ENCODE data around the gene KRT75. TPM values are rescaled to one million over a fixed set of nuclear protein-coding genes. Genes with fewer than 3 reads are reported as not detected.
A peak's percentile ranks its signal among the peaks of the same experiment; 100 is the strongest.

Gene KRT75
- total RNA-seq, 1 experiment from 2014 or later, result not detected

GRCh38 chr12:52444647-52445595, 10.8 kb upstream of the KRT75 start:
- H3K4me1 ChIP-seq (ENCODE audit: low read length), result no peaks in the 10 kb centered on the region
- no peak overlapping the region for H3K4me3 ChIP-seq (ENCODE audit: low read length)
- H3K36me3 ChIP-seq (ENCODE audit: insufficient read depth, low read length), result no peaks in the 10 kb centered on the region
- no peaks in the 10 kb centered on the region for H3K27me3 ChIP-seq (ENCODE audit: low read length)
- no peak overlapping the region for H3K9ac ChIP-seq (ENCODE audit: low read length)
- no peaks in the 10 kb centered on the region for H3K9me2 ChIP-seq (replicated peaks; ENCODE audit: insufficient read depth, low read length)
- no peaks in the 10 kb centered on the region for H4K20me1 ChIP-seq (ENCODE audit: insufficient read depth, low read depth, low read length)
- no peak overlapping the region for H3K4me2 ChIP-seq (ENCODE audit: low read depth, low read length, poor library complexity, severe bottlenecking)
- H3K9me3 ChIP-seq (ENCODE audit: low read length), result no peaks in the 10 kb centered on the region
- DNase-seq, result no peak
- H3K79me2 ChIP-seq (ENCODE audit: low read length), result no peaks in the 10 kb centered on the region
- H2AFZ ChIP-seq (ENCODE audit: low read length), result no peak overlapping the region
- no peak overlapping the region for H3K27ac ChIP-seq (ENCODE audit: low read length)

- Histone ChIP-seq H3K4me3 (ENCODE audit: low read length) (no peak overlapping the region), H3K36me3 (ENCODE audit: insufficient read depth, low read length) (no peaks in the 10 kb centered on the region), H2AFZ (ENCODE audit: low read length) (no peak overlapping the region), H4K20me1 (ENCODE audit: insufficient read depth, low read depth, low read length) (no peaks in the 10 kb centered on the region), H3K9me2 (replicated peaks; ENCODE audit: insufficient read depth, low read length) (no peaks in the 10 kb centered on the region), H3K79me2 (ENCODE audit: low read length) (no peaks in the 10 kb centered on the region), H3K4me2 (ENCODE audit: low read depth, low read length, poor library complexity, severe bottlenecking) (no peak overlapping the region), H3K4me1 (ENCODE audit: low read length) (no peaks in the 10 kb centered on the region), H3K9ac (ENCODE audit: low read length) (no peak overlapping the region), H3K27me3 (ENCODE audit: low read length) (no peaks in the 10 kb centered on the region), H3K9me3 (ENCODE audit: low read length) (no peaks in the 10 kb centered on the region), H3K27ac (ENCODE audit: low read length) (no peak overlapping the region)
- no peak for DNase-seq
These were observed 9.8 kb upstream of the KRT75 start for GRCh38 chr12:52443966-52444365.

GRCh38 chr12:52442600-52443061, 8.5 kb upstream of the KRT75 start:
- Histone ChIP-seq H3K27me3 (ENCODE audit: low read length) (no peaks in the 10 kb centered on the region), H3K9me3 (ENCODE audit: low read length) (no peaks in the 10 kb centered on the region), H3K4me3 (ENCODE audit: low read length) (no peak overlapping the region), H3K79me2 (ENCODE audit: low read length) (no peaks in the 10 kb centered on the region), H3K36me3 (ENCODE audit: insufficient read depth, low read length) (no peaks in the 10 kb centered on the region), H3K9me2 (replicated peaks; ENCODE audit: insufficient read depth, low read length) (no peaks in the 10 kb centered on the region), H3K27ac (ENCODE audit: low read length) (no peak overlapping the region), H3K9ac (ENCODE audit: low read length) (no peak overlapping the region), H2AFZ (ENCODE audit: low read length) (no peak overlapping the region), H3K4me2 (ENCODE audit: low read depth, low read length, poor library complexity, severe bottlenecking) (no peak overlapping the region), H3K4me1 (ENCODE audit: low read length) (no peaks in the 10 kb centered on the region), H4K20me1 (ENCODE audit: insufficient read depth, low read depth, low read length) (no peaks in the 10 kb centered on the region)
- no peak for DNase-seq

GRCh38 chr12:52441320-52441911, 7.2 kb upstream of the KRT75 start:
- Histone ChIP-seq H3K27ac (ENCODE audit: low read length) (no peak overlapping the region), H3K79me2 (ENCODE audit: low read length) (no peaks in the 10 kb centered on the region), H3K36me3 (ENCODE audit: insufficient read depth, low read length) (no peaks in the 10 kb centered on the region), H3K9me3 (ENCODE audit: low read length) (no peaks in the 10 kb centered on the region), H4K20me1 (ENCODE audit: insufficient read depth, low read depth, low read length) (no peaks in the 10 kb centered on the region), H3K4me3 (ENCODE audit: low read length) (no peak overlapping the region), H3K4me1 (ENCODE audit: low read length) (no peaks in the 10 kb centered on the region), H2AFZ (ENCODE audit: low read length) (no peak overlapping the region), H3K27me3 (ENCODE audit: low read length) (no peaks in the 10 kb centered on the region), H3K9me2 (replicated peaks; ENCODE audit: insufficient read depth, low read length) (no peaks in the 10 kb centered on the region), H3K9ac (ENCODE audit: low read length) (no peak overlapping the region), H3K4me2 (ENCODE audit: low read depth, low read length, poor library complexity, severe bottlenecking) (no peak overlapping the region)
- peak; percentile 51 for DNase-seq

- H3K9ac ChIP-seq (ENCODE audit: low read length), result no peak overlapping the region
- H3K4me1 ChIP-seq (ENCODE audit: low read length), result no peaks in the 10 kb centered on the region
- no peak for DNase-seq
These were observed 6.7 kb upstream of the KRT75 start for GRCh38 chr12:52440821-52441319.

GRCh38 chr12:52439845-52440244, 5.7 kb upstream of the KRT75 start:
- Histone ChIP-seq H3K4me3 (ENCODE audit: low read length) (no peak overlapping the region), H3K79me2 (ENCODE audit: low read length) (no peaks in the 10 kb centered on the region), H4K20me1 (ENCODE audit: insufficient read depth, low read depth, low read length) (no peaks in the 10 kb centered on the region), H3K27me3 (ENCODE audit: low read length) (no peaks in the 10 kb centered on the region), H3K36me3 (ENCODE audit: insufficient read depth, low read length) (no peaks in the 10 kb centered on the region), H3K27ac (ENCODE audit: low read length) (no peak overlapping the region), H3K9me3 (ENCODE audit: low read length) (no peaks in the 10 kb centered on the region), H3K4me1 (ENCODE audit: low read length) (no peaks in the 10 kb centered on the region), H3K4me2 (ENCODE audit: low read depth, low read length, poor library complexity, severe bottlenecking) (no peak overlapping the region), H3K9me2 (replicated peaks; ENCODE audit: insufficient read depth, low read length) (no peaks in the 10 kb centered on the region), H3K9ac (ENCODE audit: low read length) (no peak overlapping the region), H2AFZ (ENCODE audit: low read length) (no peak overlapping the region)
- DNase-seq, result no peak

More at GRCh38 chr12:52440821-52441319, 6.7 kb upstream of the KRT75 start:
- no peaks in the 10 kb centered on the region for H3K9me3 ChIP-seq (ENCODE audit: low read length)
- H3K4me2 ChIP-seq (ENCODE audit: low read depth, low read length, poor library complexity, severe bottlenecking), result no peak overlapping the region
- no peaks in the 10 kb centered on the region for H3K9me2 ChIP-seq (replicated peaks; ENCODE audit: insufficient read depth, low read length)
- H3K27ac ChIP-seq (ENCODE audit: low read length), result no peak overlapping the region
- no peaks in the 10 kb centered on the region for H4K20me1 ChIP-seq (ENCODE audit: insufficient read depth, low read depth, low read length)
- no peaks in the 10 kb centered on the region for H3K79me2 ChIP-seq (ENCODE audit: low read length)
- H3K27me3 ChIP-seq (ENCODE audit: low read length), result no peaks in the 10 kb centered on the region
- H3K36me3 ChIP-seq (ENCODE audit: insufficient read depth, low read length), result no peaks in the 10 kb centered on the region
- H2AFZ ChIP-seq (ENCODE audit: low read length), result no peak overlapping the region
- no peak overlapping the region for H3K4me3 ChIP-seq (ENCODE audit: low read length)

GRCh38 chr12:52439420-52439819, 5.2 kb upstream of the KRT75 start:
- Histone ChIP-seq H3K4me1 (ENCODE audit: low read length) (no peaks in the 10 kb centered on the region), H3K9me2 (replicated peaks; ENCODE audit: insufficient read depth, low read length) (no peaks in the 10 kb centered on the region), H3K9ac (ENCODE audit: low read length) (no peak overlapping the region), H3K36me3 (ENCODE audit: insufficient read depth, low read length) (no peaks in the 10 kb centered on the region), H2AFZ (ENCODE audit: low read length) (no peak overlapping the region), H3K27ac (ENCODE audit: low read length) (no peak overlapping the region), H3K79me2 (ENCODE audit: low read length) (no peaks in the 10 kb centered on the region), H3K4me2 (ENCODE audit: low read depth, low read length, poor library complexity, severe bottlenecking) (no peak overlapping the region), H3K9me3 (ENCODE audit: low read length) (no peaks in the 10 kb centered on the region), H3K27me3 (ENCODE audit: low read length) (no peaks in the 10 kb centered on the region), H4K20me1 (ENCODE audit: insufficient read depth, low read depth, low read length) (no peaks in the 10 kb centered on the region), H3K4me3 (ENCODE audit: low read length) (no peak overlapping the region)
- no peak for DNase-seq
